Epithelial cell of esophagus (primary cell): ENCODE data around the gene JAM2.

Experiments used
- DNase-seq: peaks from one replicate; pipeline ENCODE4 v3.0.0; 2010; ENCODE audit warnings: low read depth
- H3K4me3 ChIP-seq: 2 replicates; pipeline ENCODE4 v1.5.1; 2011; ENCODE audit warnings: mild to moderate bottlenecking, low read length, control low read depth
- TF ChIP-seq, protein P1 (sequence below): IDR thresholded peaks from 2 replicates; pipeline ENCODE4 v1.5.1; 2011; ENCODE audit warnings: low read depth, mild to moderate bottlenecking, low read length, control low read depth, inconsistent platforms; ENCODE audit not compliant: insufficient read depth; ENCODE audit errors: missing control alignments

Gene JAM2

DNA sequence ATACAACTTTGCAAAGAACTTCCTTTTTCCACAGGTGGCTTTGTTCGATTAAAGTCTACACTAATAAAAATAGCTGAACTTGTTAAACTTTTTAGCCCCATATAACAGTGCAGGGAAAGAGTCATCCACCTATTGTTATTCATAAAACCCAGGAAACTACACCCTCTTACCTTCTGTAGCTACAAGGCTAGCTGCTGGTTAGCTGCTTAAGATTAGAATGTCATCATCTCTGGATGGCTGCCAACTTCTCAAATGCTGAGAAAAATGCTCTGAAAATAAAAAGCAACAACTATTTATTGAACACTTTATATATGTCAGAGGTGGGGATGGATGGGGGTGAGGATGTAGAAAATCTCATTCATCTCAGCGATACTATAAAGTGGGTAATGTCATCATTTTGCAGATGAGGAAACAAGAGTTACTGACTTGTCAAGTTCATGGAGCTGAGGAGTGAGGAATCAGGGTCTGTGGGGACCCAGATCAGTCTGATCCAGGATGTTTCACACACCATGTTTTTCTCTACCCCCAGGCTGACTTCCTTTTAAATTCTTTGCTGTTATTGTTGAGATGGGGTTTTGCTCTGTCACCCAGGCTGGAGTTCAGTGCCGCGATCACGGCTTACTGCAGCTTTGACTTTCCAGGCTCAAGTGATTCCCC lies 78.6 kb downstream of the JAM2 start:
- peak; percentile 51 for DNase-seq
- H3K4me3 ChIP-seq = no peak overlapping the region

DNA sequence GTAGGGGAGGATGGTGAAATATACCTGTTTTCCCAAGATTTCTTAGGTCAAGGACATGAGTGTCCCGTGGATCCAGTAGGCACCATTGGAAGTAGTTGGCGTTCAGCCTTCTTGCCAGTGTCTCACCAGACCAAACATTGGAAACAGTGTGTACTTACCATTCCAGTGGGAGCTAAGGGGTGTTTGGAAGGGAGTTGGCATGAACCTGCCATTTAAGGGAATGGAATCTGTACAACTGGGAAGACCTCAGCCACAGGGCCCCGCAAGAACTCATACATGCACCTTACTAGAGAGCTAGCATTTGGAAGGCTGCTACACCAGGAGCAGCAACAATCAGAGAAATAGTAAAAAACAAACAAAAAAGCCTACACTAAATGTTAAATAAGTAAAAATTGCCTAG lies 82.9 kb downstream of the JAM2 start:
- H3K4me3 ChIP-seq = no peak overlapping the region
- TF ChIP-seq, protein P1, sequence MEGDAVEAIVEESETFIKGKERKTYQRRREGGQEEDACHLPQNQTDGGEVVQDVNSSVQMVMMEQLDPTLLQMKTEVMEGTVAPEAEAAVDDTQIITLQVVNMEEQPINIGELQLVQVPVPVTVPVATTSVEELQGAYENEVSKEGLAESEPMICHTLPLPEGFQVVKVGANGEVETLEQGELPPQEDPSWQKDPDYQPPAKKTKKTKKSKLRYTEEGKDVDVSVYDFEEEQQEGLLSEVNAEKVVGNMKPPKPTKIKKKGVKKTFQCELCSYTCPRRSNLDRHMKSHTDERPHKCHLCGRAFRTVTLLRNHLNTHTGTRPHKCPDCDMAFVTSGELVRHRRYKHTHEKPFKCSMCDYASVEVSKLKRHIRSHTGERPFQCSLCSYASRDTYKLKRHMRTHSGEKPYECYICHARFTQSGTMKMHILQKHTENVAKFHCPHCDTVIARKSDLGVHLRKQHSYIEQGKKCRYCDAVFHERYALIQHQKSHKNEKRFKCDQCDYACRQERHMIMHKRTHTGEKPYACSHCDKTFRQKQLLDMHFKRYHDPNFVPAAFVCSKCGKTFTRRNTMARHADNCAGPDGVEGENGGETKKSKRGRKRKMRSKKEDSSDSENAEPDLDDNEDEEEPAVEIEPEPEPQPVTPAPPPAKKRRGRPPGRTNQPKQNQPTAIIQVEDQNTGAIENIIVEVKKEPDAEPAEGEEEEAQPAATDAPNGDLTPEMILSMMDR = no peak
- no peak for DNase-seq

More for the DNA sequence above, 78.6 kb downstream of the JAM2 start:
- TF ChIP-seq, protein P1 = no peak

DNA sequence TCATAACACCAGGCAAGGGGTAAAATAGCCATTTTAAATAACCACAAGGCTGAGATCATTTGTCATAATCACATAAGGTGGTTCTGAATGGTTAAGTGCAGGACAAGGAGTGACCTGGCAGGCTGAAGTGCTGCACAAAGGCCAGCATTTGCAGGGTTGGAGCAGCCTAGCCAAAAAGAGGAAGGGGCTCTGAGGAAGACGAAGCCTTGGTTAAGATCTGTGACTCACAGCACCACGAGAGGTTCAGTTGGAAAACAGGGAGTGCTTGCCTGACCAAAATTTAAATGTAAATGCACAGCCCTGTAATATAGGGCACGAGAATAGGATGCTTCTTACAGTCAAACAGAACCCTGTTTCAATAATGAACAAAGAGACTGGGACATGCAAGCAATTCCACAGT lies 83.6 kb downstream of the JAM2 start:
- H3K4me3 ChIP-seq = no peak overlapping the region
- TF ChIP-seq, protein P1 = no peak
- no peak for DNase-seq

DNA sequence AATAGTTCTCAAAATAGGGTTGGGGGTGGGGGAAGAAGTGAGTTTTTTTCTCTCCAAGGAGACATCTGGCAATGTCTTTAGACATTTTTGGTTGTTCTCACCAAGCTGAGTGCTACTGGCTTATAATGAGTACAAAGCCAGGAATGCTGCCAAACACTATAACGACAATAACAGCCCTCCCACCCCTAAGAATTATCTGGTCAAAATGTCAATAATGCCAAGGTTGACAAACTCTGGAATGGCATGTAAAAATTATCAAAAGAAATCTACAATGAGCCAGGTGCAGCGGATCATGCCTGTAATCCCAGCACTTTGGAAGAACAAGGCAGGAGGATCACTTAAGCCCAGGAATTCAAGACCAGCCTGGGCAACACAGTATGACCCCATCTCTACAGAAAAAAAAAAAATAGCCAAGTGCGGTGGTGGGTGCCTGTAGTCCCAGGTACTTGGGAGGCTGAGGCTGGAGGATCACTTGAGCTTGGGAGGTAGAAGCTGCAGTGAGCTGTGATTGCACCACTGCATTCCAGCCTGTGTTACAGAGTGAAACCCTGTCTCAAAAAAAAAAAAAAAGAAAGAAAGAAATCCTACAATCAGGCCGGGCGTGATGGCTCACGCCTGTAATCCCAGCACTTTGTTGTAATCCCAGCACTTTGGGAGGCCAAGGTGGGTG lies 93.2 kb downstream of the JAM2 start:
- peak; percentile 40 for DNase-seq
- TF ChIP-seq, protein P1 = no peak

DNA sequence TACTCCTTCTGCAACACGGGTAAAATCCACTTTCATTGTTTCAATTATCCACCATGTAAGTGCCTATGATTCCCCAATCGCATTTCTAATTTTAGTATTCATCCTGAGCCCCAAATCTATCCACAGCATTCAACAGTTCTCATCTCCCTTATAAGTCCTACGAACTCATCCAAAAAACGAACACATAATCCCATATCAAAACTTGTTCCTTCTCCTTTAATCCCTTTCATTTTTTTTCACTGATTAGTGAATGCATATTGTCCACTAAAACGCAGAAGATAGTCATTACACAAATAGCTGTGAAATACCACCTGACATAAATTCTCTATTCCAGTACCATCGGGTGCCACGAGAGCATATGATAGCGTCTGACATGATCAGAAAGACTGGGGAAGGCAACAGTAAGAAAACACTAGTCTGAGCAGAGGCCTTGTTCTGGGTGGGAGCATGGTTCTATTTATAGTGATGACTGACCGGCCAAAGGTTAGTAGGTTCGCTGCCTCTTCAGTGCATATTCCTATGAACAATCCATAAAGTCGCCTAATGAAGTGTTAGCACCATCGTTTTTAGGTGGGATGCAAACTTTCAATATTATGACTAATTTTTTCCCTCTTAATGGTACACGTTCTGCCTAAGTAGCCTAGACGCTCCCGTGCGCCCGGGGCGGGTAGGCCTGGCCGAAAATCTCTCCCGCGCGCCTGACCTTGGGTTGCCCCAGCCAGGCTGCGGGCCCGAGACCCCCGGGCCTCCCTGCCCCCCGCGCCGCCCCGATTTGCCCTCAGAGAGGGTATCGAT lies 95.0 kb downstream of the JAM2 start:
- peak; percentile 27 for DNase-seq
- peak overlapping the region; percentile 89 for H3K4me3 ChIP-seq
- TF ChIP-seq, protein P1 = no peak

More for the DNA sequence above, 93.2 kb downstream of the JAM2 start:
- no peak overlapping the region for H3K4me3 ChIP-seq

DNA sequence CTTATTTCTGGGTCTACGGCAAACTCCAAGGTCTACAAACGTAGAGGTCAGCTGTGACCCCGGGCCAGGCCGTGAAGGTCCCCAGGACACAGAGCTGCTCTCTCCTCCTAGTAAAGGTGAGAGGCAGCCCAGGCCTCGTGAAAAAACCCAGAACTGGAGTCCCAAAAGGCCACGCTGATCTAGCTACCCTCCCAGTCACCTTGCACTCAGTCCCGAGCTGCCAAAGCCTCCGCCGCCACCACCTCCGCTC lies 95.5 kb downstream of the JAM2 start:
- peak overlapping the region; percentile 89 for H3K4me3 ChIP-seq
- no peak for DNase-seq
- TF ChIP-seq, protein P1 = no peak
